GM19324 (cell line): ENCODE data around the gene CD2BP2.

Experiments used
- ATAC-seq: cut with Tn5 transposase; IDR thresholded peaks from one replicate; pipeline ENCODE4 v1.9.1; 2021; ENCODE audit warnings: mild to moderate bottlenecking, moderate library complexity; ENCODE audit not compliant: unreplicated experiment, low FRiP score

CD2BP2 gene

GRCh38 chr16:30379158-30379783 lies 24.2 kb upstream of the CD2BP2 start:
- ATAC-seq: no peak

- ATAC-seq: peak; percentile 86
Observed at GRCh38 chr16:30378236-30379157, 23.4 kb upstream of the CD2BP2 start.

- peak; percentile 47 for ATAC-seq
Observed at GRCh38 chr16:30377812-30378235, 22.7 kb upstream of the CD2BP2 start.

GRCh38 chr16:30377050-30377811 lies 22.1 kb upstream of the CD2BP2 start:
- no peak for ATAC-seq

GRCh38 chr16:30376461-30376902 lies 21.4 kb upstream of the CD2BP2 start:
- no peak for ATAC-seq

GRCh38 chr16:30375864-30376263 lies 20.8 kb upstream of the CD2BP2 start:
- no peak for ATAC-seq

GRCh38 chr16:30374538-30374937 lies 19.4 kb upstream of the CD2BP2 start, which contains the start of gene MYL11:
Gene MYL11 (plus strand): TSS chr16:30374802. CDS start chr16:30374858, 56 bp downstream.
- ATAC-seq: no peak

- ATAC-seq: no peak
Observed at GRCh38 chr16:30372725-30373124, 17.6 kb upstream of the CD2BP2 start.

GRCh38 chr16:30372038-30372712 lies 17.1 kb upstream of the CD2BP2 start:
- ATAC-seq: no peak

- ATAC-seq: no peak
Observed at GRCh38 chr16:30371248-30371816, 16.2 kb upstream of the CD2BP2 start.

- peak; percentile 76 for ATAC-seq
Observed at GRCh38 chr16:30370456-30371247, 15.5 kb upstream of the CD2BP2 start, which contains the start of gene TBC1D10B. Gene TBC1D10B (minus strand): TSS chr16:30370494. CDS start chr16:30370183, 311 bp downstream.

GRCh38 chr16:30369938-30370455 lies 14.9 kb upstream of the CD2BP2 start:
- no peak for ATAC-seq

- ATAC-seq: no peak
Observed at GRCh38 chr16:30369091-30369937, 14.2 kb upstream of the CD2BP2 start.

- no peak for ATAC-seq
Observed at GRCh38 chr16:30368792-30369090, 13.6 kb upstream of the CD2BP2 start.

- no peak for ATAC-seq
Observed at GRCh38 chr16:30368122-30368791, 13.1 kb upstream of the CD2BP2 start.

- no peak for ATAC-seq
Observed at GRCh38 chr16:30367349-30368009, 12.4 kb upstream of the CD2BP2 start.

- ATAC-seq: no peak
Observed at GRCh38 chr16:30366511-30366910, 11.4 kb upstream of the CD2BP2 start.
